HG03432 (cell line): ENCODE data around the gene KRTAP5-3.
A peak's percentile ranks its signal among the peaks of the same experiment; 100 is the strongest.
"Not testable (repeated sequence)": the region's sequence is repeated elsewhere in the genome, so short reads cannot be mapped to it uniquely, and the experiment has no call there.

Experiments used
- ATAC-seq: cut with Tn5 transposase; IDR thresholded peaks from one replicate; pipeline ENCODE4 v1.9.1; 2021; ENCODE audit warnings: mild to moderate bottlenecking, moderate library complexity; ENCODE audit not compliant: unreplicated experiment

KRTAP5-3 gene

GRCh38 chr11:1622086-1622485, 13.8 kb upstream of the KRTAP5-3 start, which contains the start of gene KRTAP5-4:
Gene KRTAP5-4 (minus strand): TSS chr11:1622138. CDS start chr11:1622093, 45 bp downstream.
- no peak for ATAC-seq

- no peak for ATAC-seq
Observed at GRCh38 chr11:1619449-1619848, 11.2 kb upstream of the KRTAP5-3 start.

DNA sequence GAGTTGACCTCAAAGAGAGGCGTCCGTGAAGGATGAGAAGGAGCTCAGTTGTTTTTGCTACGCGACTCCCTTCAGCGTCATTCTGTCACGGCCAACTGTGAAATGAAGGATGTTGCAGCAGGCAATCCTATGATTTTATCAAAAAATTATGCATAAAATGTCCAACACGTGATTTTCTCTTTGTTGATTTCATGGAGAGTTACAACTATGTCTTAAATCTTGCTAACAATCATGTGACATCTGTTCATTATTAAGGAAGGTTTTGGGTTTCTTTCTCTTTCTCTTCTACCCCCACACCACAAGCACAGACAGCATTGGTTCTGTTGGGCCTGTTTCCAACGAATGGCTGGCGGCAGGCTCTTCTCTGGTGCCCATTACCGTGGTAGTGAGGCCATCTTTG, 10.0 kb upstream of the KRTAP5-3 start:
- no peak for ATAC-seq

GRCh38 chr11:1607901-1608300, 362 bp downstream of the KRTAP5-3 start:
- not testable (repeated sequence) for ATAC-seq

DNA sequence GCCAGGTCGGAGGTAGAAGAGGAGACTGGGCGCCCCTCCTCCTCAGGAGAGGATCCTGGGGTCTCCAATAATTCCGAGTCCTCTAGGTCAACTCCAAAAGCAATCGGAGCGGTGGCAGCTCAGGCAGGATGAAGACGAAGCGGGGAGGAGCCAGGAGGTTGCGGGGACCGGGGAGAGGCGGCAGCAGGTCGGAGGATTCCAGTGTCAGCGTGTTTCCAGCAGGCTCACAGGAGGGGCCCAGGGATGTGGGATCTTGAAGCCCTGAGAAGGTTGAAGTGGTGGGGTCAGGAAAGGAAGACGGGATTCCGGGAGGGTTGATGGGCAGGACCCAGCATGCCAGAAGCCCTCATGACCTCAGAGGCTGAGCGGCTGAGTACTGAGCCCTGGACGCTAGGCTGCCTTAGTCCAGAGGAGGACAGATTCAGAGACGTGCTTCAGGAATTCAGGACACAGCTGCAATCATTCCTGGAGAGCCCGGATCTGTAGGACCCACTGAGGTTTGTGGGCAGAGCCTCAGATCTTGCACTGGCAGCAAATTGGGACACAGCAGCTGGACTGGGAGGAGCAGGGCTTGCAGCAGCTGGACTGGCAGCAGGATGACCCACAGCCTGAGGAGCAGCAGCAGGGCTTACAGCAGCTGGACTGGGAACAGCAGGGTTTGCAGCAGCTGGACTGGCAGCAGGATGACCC, 962 bp downstream of the KRTAP5-3 start:
- ATAC-seq, result not testable (repeated sequence)

DNA sequence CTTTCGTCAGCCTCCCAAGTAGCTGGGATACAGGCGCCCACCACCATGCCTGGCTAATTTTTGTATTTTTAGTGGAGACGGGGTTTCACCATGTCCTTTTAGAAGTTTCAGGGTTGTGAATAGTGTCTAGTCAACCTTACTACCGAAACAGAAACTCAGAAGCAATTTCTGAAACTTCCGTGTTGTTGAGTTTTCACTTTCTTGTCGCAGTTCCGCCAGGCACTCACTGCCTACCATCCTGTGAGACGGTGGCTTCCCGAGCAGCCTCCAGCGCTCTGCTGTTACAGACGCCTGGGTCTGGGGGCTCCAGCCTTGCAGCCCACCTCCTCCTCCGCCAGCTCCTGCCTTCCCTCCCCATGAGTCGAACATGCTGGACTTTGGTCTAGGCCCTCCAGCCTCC, 2.3 kb downstream of the KRTAP5-3 start:
- ATAC-seq, result peak; percentile 77

DNA sequence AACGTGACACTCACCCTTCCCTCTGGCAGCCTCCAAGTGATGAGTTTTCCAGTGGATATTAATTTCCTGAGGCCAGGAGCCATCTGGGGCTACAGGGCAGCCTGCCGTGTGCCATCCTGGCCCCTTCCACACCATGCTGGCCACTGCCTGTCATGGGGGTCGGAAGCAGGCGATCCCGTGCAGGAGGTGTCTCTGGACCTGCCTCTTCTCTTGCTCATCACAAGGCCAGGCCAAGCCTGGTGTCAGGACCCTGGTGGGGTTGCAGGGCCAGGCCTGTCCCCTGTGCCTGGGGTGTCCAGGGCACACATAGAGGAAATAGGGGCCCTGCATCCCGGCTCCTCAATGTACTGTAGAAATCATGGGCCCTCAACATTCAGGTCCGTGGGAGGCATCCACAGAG, 3.6 kb downstream of the KRTAP5-3 start:
- ATAC-seq, result no peak

- ATAC-seq, result no peak
Observed at GRCh38 chr11:1604181-1604580, 4.1 kb downstream of the KRTAP5-3 start.

DNA sequence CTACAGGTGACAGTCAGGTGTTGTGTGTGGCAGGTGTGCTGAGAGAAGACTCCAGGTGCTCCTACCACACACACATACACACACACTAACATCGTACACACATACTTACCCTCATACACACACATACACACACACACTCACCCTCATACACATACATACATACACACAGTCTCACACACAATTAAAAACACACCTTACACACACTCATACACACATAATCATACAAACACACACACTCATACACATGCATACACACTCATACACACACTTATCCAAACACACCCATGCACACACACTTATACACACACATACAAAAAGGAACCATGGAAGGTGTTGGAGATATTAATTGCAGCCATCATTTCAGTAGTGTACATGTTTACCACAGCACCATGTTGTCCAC, 4.6 kb downstream of the KRTAP5-3 start:
- ATAC-seq, result no peak

DNA sequence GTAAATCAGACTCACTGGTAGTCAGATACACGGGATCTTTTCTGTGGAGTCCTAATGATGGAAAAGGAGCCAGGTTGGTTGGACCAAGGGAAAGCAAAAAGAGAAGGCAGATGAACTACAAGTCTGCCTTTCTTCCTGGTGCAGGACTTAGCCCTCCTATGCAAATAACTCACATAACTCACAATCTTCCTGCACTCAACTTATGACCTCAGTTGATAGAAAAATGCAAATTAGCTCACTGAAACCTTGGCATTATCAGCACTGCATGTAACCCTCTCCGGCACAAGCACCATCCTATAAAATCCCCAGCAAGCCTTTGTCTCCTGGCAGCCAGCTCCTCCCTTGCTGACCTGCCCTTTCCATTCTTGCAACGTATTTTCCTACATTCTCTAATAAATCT, 6.6 kb downstream of the KRTAP5-3 start:
- ATAC-seq, result not testable (repeated sequence)

GRCh38 chr11:1600626-1601025, 7.6 kb downstream of the KRTAP5-3 start:
- no peak for ATAC-seq

DNA sequence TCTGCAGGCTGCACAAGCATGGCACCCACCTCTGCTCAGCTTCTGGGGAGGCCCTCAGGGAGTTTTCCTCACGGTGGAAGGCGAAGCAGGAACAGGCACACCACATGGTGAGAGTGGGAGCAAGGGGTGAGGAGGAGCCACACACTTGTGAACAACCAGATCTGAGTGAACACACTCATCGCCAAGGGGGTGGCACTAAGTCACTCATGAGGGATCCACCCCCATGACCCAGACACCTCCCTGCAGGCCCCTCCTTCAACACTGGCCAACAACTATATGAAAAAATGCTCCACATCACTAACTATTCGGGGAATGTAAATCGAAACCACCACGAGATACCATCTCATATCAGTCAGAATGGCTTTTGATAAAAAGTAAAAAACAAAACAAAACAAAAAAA, 9.4 kb downstream of the KRTAP5-3 start:
- ATAC-seq, result no peak

- not testable (repeated sequence) for ATAC-seq
Observed at GRCh38 chr11:1598406-1598805, 9.9 kb downstream of the KRTAP5-3 start.

DNA sequence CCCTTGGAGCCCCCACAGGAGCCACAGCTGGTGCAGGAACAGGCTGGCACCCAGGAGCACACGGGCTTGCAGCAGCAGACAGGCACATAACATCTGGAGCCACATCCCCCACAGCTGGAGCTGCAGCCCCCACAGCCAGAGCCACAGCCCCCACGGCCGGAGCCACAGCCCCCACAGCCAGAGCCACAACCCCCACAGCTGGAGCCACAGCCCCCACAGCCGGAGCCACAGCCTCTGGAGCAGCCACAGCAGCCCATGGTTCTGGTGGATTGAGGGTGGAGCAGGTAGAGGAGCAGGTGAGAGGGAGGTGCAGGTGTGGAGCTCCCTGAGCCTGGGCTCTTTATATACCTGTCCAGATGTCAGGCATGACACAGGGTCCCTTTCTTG, 10.3 kb downstream of the KRTAP5-3 start, which contains the start of gene KRTAP5-2:
Gene KRTAP5-2, minus strand, starts transcription at position 301 of the 387 bp plus-strand sequence. Its CDS starts 44 bp downstream, at position 257.
- no peak for ATAC-seq

GRCh38 chr11:1597331-1597993, 10.8 kb downstream of the KRTAP5-3 start:
- no peak for ATAC-seq

DNA sequence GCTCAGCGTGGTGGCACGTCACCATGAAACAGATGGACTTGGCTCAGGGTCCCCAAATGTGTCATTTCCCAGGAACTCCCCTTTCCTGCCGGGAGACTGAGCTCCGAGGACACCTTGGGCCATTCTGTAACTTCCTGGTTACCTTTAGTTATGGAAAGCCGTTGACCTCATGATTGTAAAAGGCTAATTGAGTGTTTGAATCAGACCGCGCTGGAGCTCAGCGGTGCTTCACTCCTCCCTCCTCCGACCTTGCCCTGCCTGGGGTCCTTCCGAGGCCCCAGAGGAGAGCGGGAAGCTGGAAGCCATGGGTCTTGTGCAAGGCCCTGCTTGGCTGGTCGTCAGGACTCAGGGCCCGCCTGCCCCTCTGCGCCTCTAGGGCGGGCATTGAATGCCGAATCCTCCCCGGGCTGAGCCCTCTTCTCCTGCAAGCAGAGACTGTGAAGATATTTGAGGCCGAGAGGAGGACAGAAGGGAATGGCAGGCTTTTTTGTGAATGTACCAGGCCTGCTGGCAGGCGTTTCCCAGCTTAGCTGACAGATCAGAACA, 11.6 kb downstream of the KRTAP5-3 start:
- not testable (repeated sequence) for ATAC-seq

DNA sequence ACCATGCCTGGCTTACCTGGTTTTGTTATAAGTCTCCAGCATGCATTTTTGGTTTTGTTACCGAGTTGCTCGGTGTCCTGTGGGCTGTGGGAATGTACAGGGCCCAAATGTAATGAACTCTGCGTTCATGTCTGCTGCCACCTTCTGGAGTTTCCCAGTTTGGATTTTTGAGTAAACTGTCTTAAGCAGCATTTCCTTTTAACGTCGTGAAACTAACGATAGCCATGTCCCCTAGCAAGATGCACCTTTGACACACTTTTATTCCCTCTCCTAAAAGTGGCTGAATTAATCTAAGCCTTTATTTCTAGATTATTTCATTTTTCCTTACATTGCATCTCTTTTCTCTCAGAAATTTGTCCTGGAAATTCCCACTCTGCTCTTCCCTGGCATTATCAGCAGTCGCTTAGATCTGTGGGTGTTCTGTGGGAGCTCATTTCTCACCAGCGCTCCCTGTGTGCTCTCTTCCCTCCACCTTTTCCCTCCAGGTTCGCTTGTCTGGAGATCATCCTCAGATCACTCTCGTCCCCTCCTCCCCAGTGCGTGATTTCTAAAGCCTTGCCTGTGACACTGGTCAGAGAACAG, 12.2 kb downstream of the KRTAP5-3 start:
- ATAC-seq, result not testable (repeated sequence)

DNA sequence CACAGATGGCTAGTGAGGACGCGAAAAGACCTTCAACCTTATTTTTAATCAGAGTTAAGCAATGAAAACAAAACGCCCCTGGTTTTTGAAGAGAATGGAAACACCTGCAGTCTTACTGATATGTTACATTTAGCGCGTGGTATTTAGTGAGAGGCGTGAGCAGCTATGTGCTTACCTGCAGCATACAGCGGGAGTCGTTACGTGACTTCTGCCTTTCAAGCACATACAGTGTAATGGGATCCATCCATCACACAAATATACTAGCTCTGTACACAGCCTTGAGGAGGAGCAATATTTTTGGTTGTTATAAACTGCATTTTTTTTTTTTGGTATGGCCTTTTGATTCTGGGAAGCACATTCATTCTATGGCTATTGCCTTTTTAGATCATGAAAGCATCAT, 15.6 kb downstream of the KRTAP5-3 start:
- no peak for ATAC-seq

GRCh38 chr11:1589996-1590395, 18.3 kb downstream of the KRTAP5-3 start:
- ATAC-seq, result no peak

DNA sequence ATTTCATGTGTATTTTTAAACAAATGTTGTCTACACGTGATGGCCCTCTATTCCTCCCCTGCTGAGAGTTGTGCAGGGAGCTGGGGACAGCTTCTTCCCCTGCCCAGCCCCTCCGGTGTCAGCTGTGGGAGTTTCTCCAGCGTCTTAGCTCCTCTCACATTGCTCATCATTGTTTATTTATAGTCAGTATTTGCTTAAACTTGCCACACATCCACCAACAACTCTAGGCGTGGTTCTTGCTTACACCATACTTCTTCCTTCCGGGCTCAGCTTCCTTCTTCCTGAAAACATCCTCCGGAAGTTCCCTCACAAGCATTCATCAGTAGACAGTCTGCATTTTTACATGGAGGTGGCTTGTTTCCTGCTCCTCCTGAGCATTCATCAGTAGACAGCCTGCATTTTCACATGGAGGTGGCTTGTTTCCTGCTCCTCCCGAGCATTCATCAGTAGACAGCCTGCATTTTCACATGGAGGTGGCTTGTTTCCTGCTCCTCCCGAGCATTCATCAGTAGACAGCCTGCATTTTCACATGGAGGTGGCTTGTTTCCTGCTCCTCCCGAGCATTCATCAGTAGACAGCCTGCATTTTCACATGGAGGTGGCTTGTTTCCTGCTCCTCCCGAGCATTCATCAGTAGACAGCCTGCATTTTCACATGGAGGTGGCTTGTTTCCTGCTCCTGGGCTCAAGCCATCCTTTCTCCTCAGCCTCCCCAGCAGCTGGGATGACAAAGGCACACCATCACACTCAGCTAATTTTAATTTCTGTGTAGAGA, 18.9 kb downstream of the KRTAP5-3 start:
- ATAC-seq, result not testable (repeated sequence)

GRCh38 chr11:1586699-1587098, 21.6 kb downstream of the KRTAP5-3 start:
- no peak for ATAC-seq
